WTC11 (cell line): Measurements from ENCODE around the gene GPHA2. TPM values are rescaled to one million over a fixed set of nuclear protein-coding genes. Genes with fewer than 3 reads are reported as not detected.

Source experiments
- ATAC-seq: fragments of 200-7000 bp; cut with Tn5 transposase; 2 replicates; pipeline ENCODE4 v1.10.0; 2021; ENCODE audit warnings: mild to moderate bottlenecking, moderate library complexity
- CTCF ChIA-PET: fragments of 300-600 bp; sonication (Branson Sonifier 250); formaldehyde crosslinking; loops from one replicate; lab custom pipeline; 2021; ENCODE audit warnings: antibody characterized with exemption; lab: Charles Lee
- POLR2A ChIA-PET: fragments of 350-600 bp; sonication (Branson Sonifier 250); formaldehyde crosslinking; loops from one replicate; lab custom pipeline; 2021; ENCODE audit warnings: antibody characterized with exemption; lab: Charles Lee
- DNase-seq: peaks from one replicate; pipeline ENCODE4 v3.0.0; 2021; ENCODE audit warnings: low spot score
- H3K27ac Mint-ChIP-seq: 2 replicates; pipeline ENCODE4 v1.8.0; 2021; ENCODE audit warnings: mixed read lengths
- H3K27me3 Mint-ChIP-seq: 2 replicates; pipeline ENCODE4 v1.8.0; 2021; ENCODE audit warnings: low read depth, mild to moderate bottlenecking, moderate library complexity, mixed read lengths
- H3K36me3 Mint-ChIP-seq: 2 replicates; pipeline ENCODE4 v1.8.0; 2021; ENCODE audit warnings: mixed read lengths
- H3K4me1 Mint-ChIP-seq: 2 replicates; pipeline ENCODE4 v1.8.0; 2022; ENCODE audit warnings: mixed read lengths
- H3K4me3 Mint-ChIP-seq: 2 replicates; pipeline ENCODE4 v1.8.0; 2021; ENCODE audit warnings: mild to moderate bottlenecking, moderate library complexity, mixed read lengths
- H3K9me3 Mint-ChIP-seq: 2 replicates; pipeline ENCODE4 v1.8.0; 2021; ENCODE audit warnings: mixed read lengths
- ATF3 ChIP-seq: sonication (generic); formaldehyde crosslinking; conservative IDR thresholded peaks from 2 replicates; pipeline ENCODE4 v1.8.1; 2022; ENCODE audit warnings: mild to moderate bottlenecking, missing genetic modification reagents
- CREM ChIP-seq: sonication (generic); formaldehyde crosslinking; IDR thresholded peaks from 2 replicates; pipeline ENCODE4 v1.8.1; 2022; ENCODE audit warnings: mild to moderate bottlenecking, missing genetic modification reagents, moderate library complexity
- ELF4 ChIP-seq: sonication (generic); formaldehyde crosslinking; IDR thresholded peaks from 2 replicates; pipeline ENCODE4 v1.8.1; 2022; ENCODE audit warnings: low read depth, mild to moderate bottlenecking, moderate library complexity, missing genetic modification reagents
- FOXK1 ChIP-seq: sonication (generic); formaldehyde crosslinking; IDR thresholded peaks from 2 replicates; pipeline ENCODE4 v1.8.0; 2022; ENCODE audit warnings: mild to moderate bottlenecking, moderate library complexity, missing genetic modification reagents
- IRF2 ChIP-seq: sonication (generic); formaldehyde crosslinking; IDR thresholded peaks from 2 replicates; pipeline ENCODE4 v1.8.0; 2022; ENCODE audit warnings: low read depth, missing genetic modification reagents, borderline replicate concordance
- JAZF1 ChIP-seq: fragments of 250-450 bp; sonication (Bioruptor Pico); IDR thresholded peaks from 2 replicates; pipeline ENCODE4 v1.9.0; 2021; ENCODE audit warnings: moderate library complexity, mild to moderate bottlenecking, inconsistent platforms
- MYBL2 ChIP-seq: sonication (generic); formaldehyde crosslinking; IDR thresholded peaks from 2 replicates; pipeline ENCODE4 v1.8.1; 2023; ENCODE audit warnings: mild to moderate bottlenecking, moderate library complexity, missing genetic modification reagents
- NFE2L1 ChIP-seq: sonication (generic); formaldehyde crosslinking; IDR thresholded peaks from 2 replicates; pipeline ENCODE4 v1.8.1; 2023; ENCODE audit warnings: missing genetic modification reagents
- PREB ChIP-seq: sonication (generic); formaldehyde crosslinking; IDR thresholded peaks from 2 replicates; pipeline ENCODE4 v1.8.1; 2022; ENCODE audit warnings: mild to moderate bottlenecking, missing genetic modification reagents, moderate library complexity, borderline replicate concordance
- RELA ChIP-seq: sonication (generic); formaldehyde crosslinking; IDR thresholded peaks from 2 replicates; pipeline ENCODE4 v1.8.1; 2022; ENCODE audit warnings: missing genetic modification reagents, mild to moderate bottlenecking, borderline replicate concordance
- RORB ChIP-seq: fragments of 250-450 bp; sonication (Bioruptor Pico); IDR thresholded peaks from 2 replicates; pipeline ENCODE4 v1.9.0; 2021; ENCODE audit warnings: mild to moderate bottlenecking
- TEAD1 ChIP-seq: sonication (generic); formaldehyde crosslinking; IDR thresholded peaks from 2 replicates; pipeline ENCODE4 v1.8.0; 2022; ENCODE audit warnings: mild to moderate bottlenecking, missing genetic modification reagents
- TEAD4 ChIP-seq: sonication (generic); formaldehyde crosslinking; IDR thresholded peaks from 2 replicates; pipeline ENCODE4 v1.8.0; 2022; ENCODE audit warnings: mild to moderate bottlenecking, missing genetic modification reagents
- ZBTB21 ChIP-seq: sonication (generic); formaldehyde crosslinking; IDR thresholded peaks from 2 replicates; pipeline ENCODE4 v1.8.1; 2023; ENCODE audit warnings: mild to moderate bottlenecking, missing genetic modification reagents, borderline replicate concordance
- ZNF138 ChIP-seq: sonication (generic); formaldehyde crosslinking; conservative IDR thresholded peaks from 2 replicates; pipeline ENCODE4 v1.8.1; 2022; ENCODE audit warnings: mild to moderate bottlenecking, moderate library complexity, missing genetic modification reagents
- ZNF317 ChIP-seq: sonication (generic); formaldehyde crosslinking; IDR thresholded peaks from 2 replicates; pipeline ENCODE4 v1.8.1; 2023; ENCODE audit warnings: low read depth, mild to moderate bottlenecking, moderate library complexity, missing genetic modification reagents, borderline replicate concordance
- ZNF396 ChIP-seq: fragments of 250-450 bp; sonication (Bioruptor Pico); IDR thresholded peaks from 2 replicates; pipeline ENCODE4 v1.8.0; 2021; ENCODE audit warnings: mild to moderate bottlenecking, moderate library complexity, borderline replicate concordance
- ZNF423 ChIP-seq: fragments of 250-450 bp; sonication (Bioruptor Pico); IDR thresholded peaks from 2 replicates; pipeline ENCODE4 v2.1.2; 2022; ENCODE audit warnings: mild to moderate bottlenecking, moderate library complexity
- total RNA-seq: library from RNA; stranded (reverse); gene quantifications from 3 replicates; pipeline ENCODE4 v1.2.3, GENCODE V29; 2021
- TF ChIP-seq, protein P1 (sequence below): sonication (generic); formaldehyde crosslinking; IDR thresholded peaks from 2 replicates; pipeline ENCODE4 v1.8.1; 2022; ENCODE audit warnings: low read depth, mild to moderate bottlenecking, moderate library complexity, missing genetic modification reagents, borderline replicate concordance
- TF ChIP-seq, protein P2 (sequence below): fragments of 250-450 bp; sonication (Bioruptor Pico); IDR thresholded peaks from 2 replicates; pipeline ENCODE4 v1.9.0; 2021; ENCODE audit warnings: moderate library complexity, mild to moderate bottlenecking, inconsistent platforms, borderline replicate concordance
- TF ChIP-seq, protein P3 (sequence below): fragments of 250-450 bp; sonication (Bioruptor Pico); conservative IDR thresholded peaks from 2 replicates; pipeline ENCODE4 v1.9.0; 2021; ENCODE audit warnings: mild to moderate bottlenecking
- TF ChIP-seq, protein P4 (sequence below): sonication (generic); formaldehyde crosslinking; IDR thresholded peaks from 2 replicates; pipeline ENCODE4 v1.8.0; 2022; ENCODE audit warnings: mild to moderate bottlenecking, missing genetic modification reagents
- TF ChIP-seq, protein P5 (sequence below): sonication (generic); formaldehyde crosslinking; IDR thresholded peaks from 2 replicates; pipeline ENCODE4 v1.8.1; 2022; ENCODE audit warnings: mild to moderate bottlenecking, moderate library complexity, missing genetic modification reagents

The GPHA2 gene
- total RNA-seq, 1 experiment from 2014 or later, result 1.6 TPM

GRCh38 chr11:64959498-64959897, 23.8 kb upstream of the GPHA2 start (continued):
- TF ChIP-seq PREB (CRISPR knock-in tag) (no peak), ZNF138 (CRISPR knock-in tag) (no peak), ZNF396 (no peak), ZNF317 (no peak), ZBTB21 (CRISPR knock-in tag) (no peak), ELF4 (CRISPR knock-in tag) (no peak)
- TF ChIP-seq, protein P1, sequence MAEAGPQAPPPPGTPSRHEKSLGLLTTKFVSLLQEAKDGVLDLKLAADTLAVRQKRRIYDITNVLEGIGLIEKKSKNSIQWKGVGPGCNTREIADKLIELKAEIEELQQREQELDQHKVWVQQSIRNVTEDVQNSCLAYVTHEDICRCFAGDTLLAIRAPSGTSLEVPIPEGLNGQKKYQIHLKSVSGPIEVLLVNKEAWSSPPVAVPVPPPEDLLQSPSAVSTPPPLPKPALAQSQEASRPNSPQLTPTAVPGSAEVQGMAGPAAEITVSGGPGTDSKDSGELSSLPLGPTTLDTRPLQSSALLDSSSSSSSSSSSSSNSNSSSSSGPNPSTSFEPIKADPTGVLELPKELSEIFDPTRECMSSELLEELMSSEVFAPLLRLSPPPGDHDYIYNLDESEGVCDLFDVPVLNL (CRISPR knock-in tag), result no peak

GRCh38 chr11:64954201-64954600, 18.5 kb upstream of the GPHA2 start:
- Mint-ChIP-seq H3K4me3 (no peak overlapping the region), H3K27me3 (peaks cover 9% of the 10 kb centered on the region; the same call in 1 of the 2 replicates), H3K4me1 (no peaks in the 10 kb centered on the region), H3K9me3 (no peaks in the 10 kb centered on the region), H3K27ac (no peak overlapping the region), H3K36me3 (no peaks in the 10 kb centered on the region)
- ChIA-PET CTCF (interaction anchor here (0.7 to 1.1 kb wide), 2 partner anchors 43 to 105 kb away, joined by 3 read pairs; partner anchors contain the start of gene BATF2), POLR2A (no interaction called here)
- DNase-seq, result no peak
- TF ChIP-seq RORB (CRISPR knock-in tag) (no peak), TEAD1 (CRISPR knock-in tag) (no peak), ZNF138 (CRISPR knock-in tag) (no peak), ZNF423 (CRISPR knock-in tag) (no peak), MYBL2 (CRISPR knock-in tag) (no peak), RELA (CRISPR knock-in tag) (no peak), FOXK1 (CRISPR knock-in tag) (no peak), JAZF1 (CRISPR knock-in tag) (no peak), CREM (no peak), ZNF396 (no peak), NFE2L1 (no peak), ATF3 (no peak), ZNF317 (no peak), IRF2 (no peak), TEAD4 (CRISPR knock-in tag) (no peak)
- TF ChIP-seq, protein P2, sequence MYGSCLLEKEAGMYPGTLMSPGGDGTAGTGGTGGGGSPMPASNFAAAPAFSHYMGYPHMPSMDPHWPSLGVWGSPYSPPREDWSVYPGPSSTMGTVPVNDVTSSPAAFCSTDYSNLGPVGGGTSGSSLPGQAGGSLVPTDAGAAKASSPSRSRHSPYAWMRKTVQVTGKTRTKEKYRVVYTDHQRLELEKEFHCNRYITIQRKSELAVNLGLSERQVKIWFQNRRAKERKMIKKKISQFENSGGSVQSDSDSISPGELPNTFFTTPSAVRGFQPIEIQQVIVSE (CRISPR knock-in tag), result no peak
- TF ChIP-seq, protein P3, sequence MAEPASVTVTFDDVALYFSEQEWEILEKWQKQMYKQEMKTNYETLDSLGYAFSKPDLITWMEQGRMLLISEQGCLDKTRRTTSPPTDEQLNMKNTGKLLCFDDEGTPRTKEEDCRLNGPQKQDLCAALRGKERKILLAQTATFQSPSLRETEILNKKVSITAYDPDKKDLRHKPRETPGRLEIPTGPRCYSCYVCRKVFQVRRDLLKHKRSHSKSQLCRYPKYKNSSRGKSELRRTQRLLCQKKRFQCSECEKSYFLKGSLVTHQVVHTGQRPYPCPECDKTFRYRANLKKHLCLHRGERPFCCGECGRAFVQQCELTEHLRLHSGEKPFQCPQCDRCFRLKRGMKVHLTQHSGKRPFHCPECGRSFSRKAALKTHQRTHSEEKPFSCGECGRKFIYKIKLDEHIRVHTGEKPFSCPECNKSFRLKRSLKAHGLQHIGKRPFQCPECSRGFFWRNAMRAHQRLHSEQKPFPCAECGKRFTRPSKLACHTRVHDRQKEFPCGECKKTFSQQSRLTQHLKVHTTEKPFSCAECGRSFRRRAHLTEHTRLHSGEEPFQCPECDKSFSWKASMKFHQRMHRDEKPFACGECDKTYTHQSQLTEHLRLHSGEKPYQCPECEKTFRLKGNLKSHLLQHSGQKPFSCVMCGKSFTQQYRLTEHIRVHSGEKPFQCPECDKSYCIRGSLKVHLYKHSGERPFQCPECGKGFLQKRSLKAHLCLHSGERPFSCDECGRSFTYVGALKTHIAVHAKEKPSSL, result no peak
- TF ChIP-seq, protein P4, sequence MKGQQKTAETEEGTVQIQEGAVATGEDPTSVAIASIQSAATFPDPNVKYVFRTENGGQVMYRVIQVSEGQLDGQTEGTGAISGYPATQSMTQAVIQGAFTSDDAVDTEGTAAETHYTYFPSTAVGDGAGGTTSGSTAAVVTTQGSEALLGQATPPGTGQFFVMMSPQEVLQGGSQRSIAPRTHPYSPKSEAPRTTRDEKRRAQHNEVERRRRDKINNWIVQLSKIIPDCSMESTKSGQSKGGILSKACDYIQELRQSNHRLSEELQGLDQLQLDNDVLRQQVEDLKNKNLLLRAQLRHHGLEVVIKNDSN (CRISPR knock-in tag), result no peak
- TF ChIP-seq, protein P5, sequence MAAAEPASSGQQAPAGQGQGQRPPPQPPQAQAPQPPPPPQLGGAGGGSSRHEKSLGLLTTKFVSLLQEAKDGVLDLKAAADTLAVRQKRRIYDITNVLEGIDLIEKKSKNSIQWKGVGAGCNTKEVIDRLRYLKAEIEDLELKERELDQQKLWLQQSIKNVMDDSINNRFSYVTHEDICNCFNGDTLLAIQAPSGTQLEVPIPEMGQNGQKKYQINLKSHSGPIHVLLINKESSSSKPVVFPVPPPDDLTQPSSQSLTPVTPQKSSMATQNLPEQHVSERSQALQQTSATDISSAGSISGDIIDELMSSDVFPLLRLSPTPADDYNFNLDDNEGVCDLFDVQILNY, result no peak
- ATAC-seq, result no peak
